HepG2 (cell line): ENCODE results near the gene ESYT1. TPM values are rescaled to one million over a fixed set of nuclear protein-coding genes. Genes with fewer than 3 reads are reported as not detected.

Experiments used
- ATAC-seq: fragments of 200-7000 bp; cut with Tn5 transposase; 3 replicates; pipeline ENCODE4 v1.9.1; 2020; ENCODE audit warnings: mild to moderate bottlenecking, moderate library complexity
- BruUV-seq: library from RNA; stranded (reverse); fragments of 400-500 nt; replicated peaks from 2 replicates; lab custom pipeline; 2021; lab: Mats Ljungman, UMichigan
- CTCF ChIA-PET: fragments of 300-600 bp; formaldehyde crosslinking; extraction: SDS; loops from one replicate; lab custom pipeline; 2021; ENCODE audit warnings: low total read pairs, inconsistent platforms, low intra/inter-chr PET ratio; lab: Yijun Ruan, JAX
- POLR2A ChIA-PET: fragments of 350-600 bp; sonication (Branson Sonifier 250); formaldehyde crosslinking; loops from one replicate; lab custom pipeline; 2020; ENCODE audit warnings: antibody characterized with exemption, inconsistent platforms; lab: Yijun Ruan, JAX
- DNase-seq: peaks from one replicate; pipeline ENCODE4 v3.0.0-alpha.2; 2015; ENCODE audit warnings: low spot score
- FAIRE-seq: peaks from 3 replicates; lab custom pipeline; 2011; peaks lifted over from hg19 to GRCh38; lab: Jason Lieb, UNC
- H2AFZ ChIP-seq: one replicate; pipeline ENCODE4 v1.6.1; 2011; ENCODE audit warnings: low read length, inconsistent platforms
- H3K27ac ChIP-seq: fragments of 300-600 bp; 3 replicates; pipeline ENCODE4 v1.8.0; 2011; ENCODE audit warnings: mixed run types, mild to moderate bottlenecking, mixed read lengths, low read length, inconsistent platforms; ENCODE audit not compliant: insufficient read depth; ENCODE audit errors: extremely low read length
- H3K27me3 ChIP-seq, 2 experiments: fragments of 200-600 bp in 1 of 2; 2 replicates in 1 of 2; 3 replicates in 1 of 2; pipeline versions ENCODE4 v1.6.0 to v1.8.0; 2011; ENCODE audit warnings: low read length in 2 of 2, mild to moderate bottlenecking in 2 of 2, moderate library complexity in 2 of 2, inconsistent platforms in 1 of 2; ENCODE audit not compliant: insufficient read depth in 2 of 2, control insufficient read depth in 1 of 2
- H3K36me3 ChIP-seq, 2 experiments: fragments of 200-600 bp in 1 of 2; replicated peaks in 1 of 2; 2 replicates in 1 of 2; 3 replicates in 1 of 2; pipeline versions ENCODE4 v1.5.1 to v1.8.0; 2011; ENCODE audit warnings: low read length in 2 of 2, inconsistent platforms in 1 of 2; ENCODE audit not compliant: insufficient read depth in 2 of 2, control insufficient read depth in 1 of 2
- H3K4me1 ChIP-seq: 2 replicates; pipeline ENCODE4 v1.5.1; 2012; ENCODE audit warnings: low read length, inconsistent platforms; ENCODE audit not compliant: insufficient read depth
- H3K4me2 ChIP-seq: 2 replicates; pipeline ENCODE4 v1.6.0; 2011; ENCODE audit warnings: low read depth, low read length, inconsistent platforms
- H3K4me3 ChIP-seq, 3 experiments: fragments of 200-600 bp in 1 of 3; sonication (generic), shearing (Covaris generic) in 1 of 3; replicated peaks in 1 of 3; 2 replicates each; pipeline ENCODE4 v1.5.1; 2011 to 2016; ENCODE audit warnings: low read length in 3 of 3, inconsistent platforms in 2 of 3, low read depth in 2 of 3, mild to moderate bottlenecking in 2 of 3, control low read depth in 1 of 3, mixed read lengths in 1 of 3; ENCODE audit not compliant: insufficient read depth in 1 of 3
- H3K79me2 ChIP-seq: one replicate; pipeline ENCODE4 v1.6.1; 2011; ENCODE audit warnings: low read length, inconsistent platforms; ENCODE audit not compliant: insufficient read depth
- H3K9ac ChIP-seq: 2 replicates; pipeline ENCODE4 v1.6.0; 2011; ENCODE audit warnings: mild to moderate bottlenecking, low read depth, low read length, inconsistent platforms; ENCODE audit not compliant: insufficient read depth
- H3K9me3 ChIP-seq: 2 replicates; pipeline ENCODE4 v1.5.1; 2012; ENCODE audit warnings: mild to moderate bottlenecking, low read length
- H4K20me1 ChIP-seq: 2 replicates; pipeline ENCODE4 v1.6.0; 2011; ENCODE audit warnings: inconsistent platforms, mild to moderate bottlenecking, low read length, moderate library complexity; ENCODE audit not compliant: insufficient read depth
- AHR ChIP-seq: IDR thresholded peaks from 2 replicates; pipeline ENCODE4 v1.6.1; 2018; ENCODE audit warnings: missing genetic modification reagents, missing compliant biosample characterization
- AKAP8 ChIP-seq: sonication (generic); formaldehyde crosslinking; IDR thresholded peaks from 2 replicates; pipeline ENCODE4 v1.5.1; 2020; ENCODE audit warnings: mild to moderate bottlenecking, missing genetic modification reagents
- ARNT2 ChIP-seq: sonication (generic); formaldehyde crosslinking; IDR thresholded peaks from 2 replicates; pipeline ENCODE4 v1.8.0; 2022; ENCODE audit warnings: mild to moderate bottlenecking, low read depth, missing genetic modification reagents, moderate library complexity
- MAFF ChIP-seq: IDR thresholded peaks from 2 replicates; pipeline ENCODE4 v1.6.1; 2011; ENCODE audit warnings: low read depth, low read length, improper control_type of control experiment
- MAFK ChIP-seq, 2 experiments: IDR thresholded peaks in 1 of 2; conservative IDR thresholded peaks in 1 of 2; 2 replicates each; pipeline ENCODE4 v1.6.1; 2011; ENCODE audit warnings: improper control_type of control experiment in 2 of 2, low read length in 2 of 2
- PCBP1 ChIP-seq: fragments of 200-400 bp; formaldehyde crosslinking; IDR thresholded peaks from 2 replicates; pipeline ENCODE4 v1.6.1; 2017; ENCODE audit warnings: mild to moderate bottlenecking, low read depth, low read length, borderline replicate concordance
- ZBTB38 ChIP-seq: sonication (generic); formaldehyde crosslinking; IDR thresholded peaks from 2 replicates; pipeline ENCODE4 v1.5.1; 2020; ENCODE audit warnings: mild to moderate bottlenecking, missing genetic modification reagents
- ZNF598 ChIP-seq: sonication (generic); formaldehyde crosslinking; IDR thresholded peaks from 2 replicates; pipeline ENCODE4 v1.5.1; 2020; ENCODE audit warnings: mild to moderate bottlenecking, missing genetic modification reagents, borderline replicate concordance
- WGBS: methylation state at CpG from one replicate; pipeline ENCODE4 v1.1.6; 2017; ENCODE audit warnings: low lambda C conversion rate; 5-methylcytosine and 5-hydroxymethylcytosine counted together
- in situ Hi-C: cut with HindIII; loops from 2 replicates; pipeline ENCODE4 v1.10.0; 2017; ENCODE audit warnings: low pct_unique_long_range_greater_than_20kb; ENCODE audit not compliant: extremely low pct_ligation_motif_present
- intact Hi-C: fragments of 100-400 bp; cut with micrococcal nuclease; formaldehyde crosslinking; loops from one replicate; pipeline ENCODE4 v1.10.0; 2022; ENCODE audit not compliant: unreplicated experiment
- polyA plus RNA-seq, 8 experiments: library from polyadenylated mRNA; depleted of rRNA in 3 of 8; stranded (reverse) in 7 of 8; unstranded in 1 of 8; fragments of >200 nt; fragmentation: Illumina TruSeq in 4 of 8; extraction: Trizol in 4 of 8; gene quantifications; 2 replicates each; pipeline versions ENCODE4 v1.2.1 to v1.2.3, GENCODE V29; 2011 to 2016; ENCODE audit warnings: low read depth in 4 of 8, missing spikeins in 1 of 8, mixed read lengths in 1 of 8; ENCODE audit not compliant: insufficient read depth in 1 of 8
- total RNA-seq, 5 experiments: library from RNA; depleted of rRNA; stranded (reverse); fragments of >200 nt; fragmentation: Illumina TruSeq; extraction: Trizol; gene quantifications; 2 replicates each; pipeline ENCODE4 v1.2.3, GENCODE V29; 2016; ENCODE audit warnings: low read depth in 1 of 5
- TF ChIP-seq, protein P1 (sequence below): sonication (generic); formaldehyde crosslinking; IDR thresholded peaks from 2 replicates; pipeline ENCODE4 v1.4.0; 2020; ENCODE audit warnings: missing genetic modification reagents
- TF ChIP-seq, protein P2 (sequence below): sonication (generic); formaldehyde crosslinking; IDR thresholded peaks from 2 replicates; pipeline ENCODE4 v1.9.0; 2021; ENCODE audit warnings: missing genetic modification reagents, borderline replicate concordance
- TF ChIP-seq, protein P3 (sequence below): sonication (generic); formaldehyde crosslinking; IDR thresholded peaks from 2 replicates; pipeline ENCODE4 v1.5.0; 2020; ENCODE audit warnings: missing genetic modification reagents
- TF ChIP-seq, protein P4 (sequence below): sonication (generic); formaldehyde crosslinking; IDR thresholded peaks from 2 replicates; pipeline ENCODE4 v1.5.0; 2020; ENCODE audit warnings: missing genetic modification reagents, mild to moderate bottlenecking, borderline replicate concordance

ESYT1 gene
- total and polyA plus RNA-seq, 2 of the 13 experiments (the other 11 are each of a cell fraction or from before 2014, with no cell fraction given), result 66.9 to 71.0 TPM

DNA sequence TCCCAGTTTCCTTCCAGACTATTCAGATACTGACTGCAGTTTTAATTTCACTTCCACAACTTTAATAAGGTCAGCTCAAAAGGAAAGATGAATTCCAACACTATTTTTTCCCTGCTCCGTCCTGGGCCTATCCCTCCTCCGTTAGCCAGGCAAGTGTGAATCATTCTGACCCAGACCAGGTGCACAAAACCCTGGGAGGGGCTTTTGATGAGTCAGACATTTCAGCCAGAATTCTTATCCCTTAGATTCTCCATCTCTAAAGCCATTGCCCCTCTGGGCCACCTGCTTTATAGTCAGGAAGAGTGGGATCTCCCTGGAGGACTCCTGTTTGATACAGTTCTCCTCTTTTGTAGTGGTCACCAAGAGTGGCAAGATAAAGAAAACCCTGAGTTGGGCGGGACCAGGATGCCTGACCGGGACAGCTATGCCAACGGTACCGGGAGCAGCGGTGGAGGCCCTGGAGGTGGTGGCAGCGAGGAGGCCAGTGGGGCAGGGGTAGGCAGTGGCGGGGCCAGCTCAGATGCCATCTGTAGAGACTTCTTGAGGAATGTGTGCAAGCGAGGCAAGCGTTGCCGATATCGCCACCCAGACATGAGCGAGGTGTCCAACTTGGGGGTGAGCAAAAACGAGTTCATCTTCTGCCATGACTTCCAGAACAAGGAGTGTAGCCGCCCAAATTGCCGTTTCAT, 7.8 kb upstream of the ESYT1 start:
- H3K4me1 ChIP-seq, result peaks cover 71% of the 10 kb centered on the region
- FAIRE-seq, result no peak
- H3K9me3 ChIP-seq, result no peaks in the 10 kb centered on the region
- no peak for DNase-seq
- no TSS peak for BruUV-seq
- in situ Hi-C loops (loop anchor here (5.0 kb wide), 1 partner anchor 37 kb away; the partner anchor contains the start of gene MYL6), intact Hi-C loops (no loop called here)
- H3K4me3 ChIP-seq, result no peak overlapping the region
- no peak for ATAC-seq
- no peaks in the 10 kb centered on the region for H4K20me1 ChIP-seq
- no peak overlapping the region for H2AFZ ChIP-seq
- no peak overlapping the region for H3K9ac ChIP-seq
- H3K4me2 ChIP-seq, result no peak overlapping the region
- ChIA-PET POLR2A (interaction anchor here (0.6 to 6.2 kb wide), 12 partner anchors 8 to 240 kb away, joined by 3 to 128 read pairs (median 6); partner anchors contain the start of genes ERBB3, ESYT1, MYL6 and PA2G4), CTCF (interaction anchor here (1.7 to 3.2 kb wide), 2 partner anchors 69 to 104 kb away, joined by 12 to 49 read pairs; partner anchors contain the start of genes NABP2 and SMARCC2)
- peaks cover 15% of the 10 kb centered on the region for H3K79me2 ChIP-seq
- H3K27me3 ChIP-seq, result no peaks in the 10 kb centered on the region; a peak in 1 of 5 replicates
- 95% methylated on average over 17 of the region's 17 CpGs for WGBS
- H3K36me3 ChIP-seq, result 0 out of 5 replicates have a peak, but pooled peaks cover 0 to 4% of the 10 kb centered on the region in 2 experiments
- TF ChIP-seq ZBTB38 (peak; percentile 13; the same call in 1 of the 2 replicates), MAFF (peak; percentile 37; the same call in 1 of the 2 replicates), AHR (CRISPR knock-in tag) (no peak), MAFK (conservative IDR thresholded peaks at IDR 0.05 in 1 of 2, IDR thresholded peaks at IDR 0.05 in 1 of 2; ENCODE audit: low read length in 2 of 2) (peak; percentile 31 to 57; a peak in 3 of 4 replicates), ZNF598 (CRISPR knock-in tag) (no peak), AKAP8 (CRISPR knock-in tag) (no peak), PCBP1 (no peak), ARNT2 (no peak)
- TF ChIP-seq, protein P1, sequence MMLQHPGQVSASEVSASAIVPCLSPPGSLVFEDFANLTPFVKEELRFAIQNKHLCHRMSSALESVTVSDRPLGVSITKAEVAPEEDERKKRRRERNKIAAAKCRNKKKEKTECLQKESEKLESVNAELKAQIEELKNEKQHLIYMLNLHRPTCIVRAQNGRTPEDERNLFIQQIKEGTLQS (CRISPR knock-in tag), result no peak
- TF ChIP-seq, protein P2, sequence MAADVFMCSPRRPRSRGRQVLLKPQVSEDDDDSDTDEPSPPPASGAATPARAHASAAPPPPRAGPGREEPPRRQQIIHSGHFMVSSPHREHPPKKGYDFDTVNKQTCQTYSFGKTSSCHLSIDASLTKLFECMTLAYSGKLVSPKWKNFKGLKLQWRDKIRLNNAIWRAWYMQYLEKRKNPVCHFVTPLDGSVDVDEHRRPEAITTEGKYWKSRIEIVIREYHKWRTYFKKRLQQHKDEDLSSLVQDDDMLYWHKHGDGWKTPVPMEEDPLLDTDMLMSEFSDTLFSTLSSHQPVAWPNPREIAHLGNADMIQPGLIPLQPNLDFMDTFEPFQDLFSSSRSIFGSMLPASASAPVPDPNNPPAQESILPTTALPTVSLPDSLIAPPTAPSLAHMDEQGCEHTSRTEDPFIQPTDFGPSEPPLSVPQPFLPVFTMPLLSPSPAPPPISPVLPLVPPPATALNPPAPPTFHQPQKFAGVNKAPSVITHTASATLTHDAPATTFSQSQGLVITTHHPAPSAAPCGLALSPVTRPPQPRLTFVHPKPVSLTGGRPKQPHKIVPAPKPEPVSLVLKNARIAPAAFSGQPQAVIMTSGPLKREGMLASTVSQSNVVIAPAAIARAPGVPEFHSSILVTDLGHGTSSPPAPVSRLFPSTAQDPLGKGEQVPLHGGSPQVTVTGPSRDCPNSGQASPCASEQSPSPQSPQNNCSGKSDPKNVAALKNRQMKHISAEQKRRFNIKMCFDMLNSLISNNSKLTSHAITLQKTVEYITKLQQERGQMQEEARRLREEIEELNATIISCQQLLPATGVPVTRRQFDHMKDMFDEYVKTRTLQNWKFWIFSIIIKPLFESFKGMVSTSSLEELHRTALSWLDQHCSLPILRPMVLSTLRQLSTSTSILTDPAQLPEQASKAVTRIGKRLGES (CRISPR knock-in tag), result no peak
- TF ChIP-seq, protein P3, sequence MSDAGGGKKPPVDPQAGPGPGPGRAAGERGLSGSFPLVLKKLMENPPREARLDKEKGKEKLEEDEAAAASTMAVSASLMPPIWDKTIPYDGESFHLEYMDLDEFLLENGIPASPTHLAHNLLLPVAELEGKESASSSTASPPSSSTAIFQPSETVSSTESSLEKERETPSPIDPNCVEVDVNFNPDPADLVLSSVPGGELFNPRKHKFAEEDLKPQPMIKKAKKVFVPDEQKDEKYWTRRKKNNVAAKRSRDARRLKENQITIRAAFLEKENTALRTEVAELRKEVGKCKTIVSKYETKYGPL (CRISPR knock-in tag), result no peak
- TF ChIP-seq, protein P4, sequence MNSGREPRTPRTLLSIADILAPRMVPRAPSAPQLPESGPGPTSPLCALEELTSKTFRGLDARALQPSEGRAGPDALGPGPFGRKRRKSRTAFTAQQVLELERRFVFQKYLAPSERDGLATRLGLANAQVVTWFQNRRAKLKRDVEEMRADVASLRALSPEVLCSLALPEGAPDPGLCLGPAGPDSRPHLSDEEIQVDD (CRISPR knock-in tag), result no peak
- peak overlapping the region; percentile 28 for H3K27ac ChIP-seq
